22Rv1 (cell line): ENCODE measurements around the gene MCOLN2.
A peak's percentile ranks its signal among the peaks of the same experiment; 100 is the strongest.
"Not testable (repeated sequence)": the region's sequence is repeated elsewhere in the genome, so short reads cannot be mapped to it uniquely, and the experiment has no call there.

Source experiments
- H3K27ac ChIP-seq: fragments of 450-650 bp; 2 replicates; pipeline ENCODE4 v1.5.1; 2017
- CTCF ChIP-seq: fragments of 450-650 bp; IDR thresholded peaks from 2 replicates; pipeline ENCODE4 v1.5.1; 2017; ENCODE audit warnings: mild to moderate bottlenecking
- ZFX ChIP-seq: fragments of 450-650 bp; IDR thresholded peaks from 2 replicates; pipeline ENCODE4 v1.6.1; 2017; ENCODE audit warnings: antibody characterized with exemption, borderline replicate concordance

Gene MCOLN2

GRCh38 chr1:84912726-84913554 is 84.0 kb downstream of the MCOLN2 start:
- H3K27ac ChIP-seq = no peak overlapping the region
- no peak for TF ChIP-seq CTCF
- no peak for TF ChIP-seq ZFX

DNA sequence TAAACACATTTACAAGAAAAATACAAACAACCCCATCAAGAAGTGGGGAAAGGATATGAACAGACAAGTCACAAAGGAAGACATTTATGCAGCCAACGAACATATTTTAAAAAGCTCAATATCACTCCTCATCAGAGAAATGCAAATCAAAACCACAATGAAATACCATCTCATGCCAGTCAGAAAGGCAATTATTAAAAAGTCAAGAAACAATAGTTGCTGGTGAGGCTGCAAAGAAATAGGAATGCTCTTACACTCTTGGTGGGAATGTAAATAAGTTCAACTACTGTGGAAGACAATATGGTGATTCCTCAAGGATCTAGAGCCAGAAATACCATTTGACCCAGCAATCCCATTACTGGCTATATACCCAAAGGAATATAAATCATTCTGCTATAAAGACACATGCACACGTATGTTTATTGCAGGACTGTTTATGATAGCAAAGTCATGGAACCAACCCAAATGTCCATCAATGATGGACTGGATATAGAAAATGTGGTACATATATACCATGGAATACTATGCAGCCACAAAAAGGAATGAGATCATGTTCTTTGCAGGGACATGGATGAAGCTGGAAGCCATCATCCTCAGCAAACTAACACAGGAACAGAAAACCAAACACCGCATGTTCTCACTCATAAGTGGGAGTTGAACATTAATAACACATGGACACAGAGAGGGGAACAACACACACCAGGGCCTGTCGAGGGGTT is 88.0 kb downstream of the MCOLN2 start:
- not testable (repeated sequence) for H3K27ac ChIP-seq

- TF ChIP-seq ZFX = no peak
- TF ChIP-seq CTCF = no peak
- H3K27ac ChIP-seq = no peak overlapping the region
These were observed 89.7 kb downstream of the MCOLN2 start for GRCh38 chr1:84907095-84907827.

GRCh38 chr1:84902727-84903126 is 94.2 kb downstream of the MCOLN2 start:
- H3K27ac ChIP-seq = not testable (repeated sequence)

DNA sequence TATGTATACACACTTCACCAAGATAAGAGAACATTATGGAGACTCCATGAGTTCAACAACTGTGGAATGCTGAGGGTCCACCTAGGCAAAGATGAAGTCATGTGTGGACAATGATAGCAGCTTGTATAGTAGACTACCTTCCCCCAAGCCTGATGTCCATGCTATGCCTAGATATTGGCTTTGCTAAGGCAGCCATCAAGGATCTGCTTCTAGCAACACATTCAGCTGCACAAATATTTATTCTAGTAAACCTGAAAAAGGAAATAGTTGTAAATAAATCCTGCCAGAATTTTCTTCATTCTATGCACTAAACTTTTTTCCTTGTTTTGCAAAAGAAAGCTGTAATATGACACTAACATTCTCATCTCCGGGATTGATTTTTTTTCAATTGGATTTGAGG is 96.9 kb downstream of the MCOLN2 start:
- TF ChIP-seq CTCF (no peak), ZFX (no peak)
- no peak overlapping the region for H3K27ac ChIP-seq

- H3K27ac ChIP-seq = no peak overlapping the region
- TF ChIP-seq ZFX = no peak
- TF ChIP-seq CTCF = no peak
These were observed 100.6 kb downstream of the MCOLN2 start for GRCh38 chr1:84896279-84896678.

GRCh38 chr1:84892705-84893618 is 104.0 kb downstream of the MCOLN2 start, which contains the start of gene LPAR3:
TSS of gene LPAR3 (minus strand) at chr1:84893206. CDS start at chr1:84866120, 27,086 bp downstream.
- TF ChIP-seq ZFX (no peak), CTCF (peak; percentile 58)
- H3K27ac ChIP-seq = peak within 1 kb of the TSS; percentile 55
